Spinal cord (tissue), 10 donors: ENCODE measurements around the gene CDX1. TPM values are rescaled to one million over a fixed set of nuclear protein-coding genes. Genes with fewer than 3 reads are reported as not detected.

Experiments used
- DNase-seq, 6 donors: peaks; one replicate each; pipeline versions ENCODE4 v3.0.0 to v3.0.0-alpha.2; 2013 to 2015; ENCODE audit warnings: low spot score in 6 of 6, low read depth in 4 of 6
- H3K27ac ChIP-seq: one replicate; pipeline ENCODE4 v1.5.1; 2013; ENCODE audit warnings: low read depth, low read length, control low read depth
- H3K27me3 ChIP-seq: one replicate; pipeline ENCODE4 v1.6.1; 2013; ENCODE audit warnings: low read length; ENCODE audit not compliant: control insufficient read depth, insufficient read depth
- H3K36me3 ChIP-seq: one replicate; pipeline ENCODE4 v1.6.1; 2013; ENCODE audit warnings: low read length; ENCODE audit not compliant: control insufficient read depth, insufficient read depth
- H3K4me1 ChIP-seq: one replicate; pipeline ENCODE4 v1.6.1; 2013; ENCODE audit warnings: low read length; ENCODE audit not compliant: control insufficient read depth, insufficient read depth
- H3K4me3 ChIP-seq: one replicate; pipeline ENCODE4 v1.5.1; 2013; ENCODE audit warnings: low read depth, low read length, control low read depth
- H3K9me3 ChIP-seq: one replicate; pipeline ENCODE4 v1.6.1; 2013; ENCODE audit warnings: low read length; ENCODE audit not compliant: control insufficient read depth, insufficient read depth
- WGBS: methylation state at CpG from one replicate; pipeline ENCODE4 v1.1.5; 2013; ENCODE audit warnings: missing lambda C conversion rate; ENCODE audit not compliant: insufficient coverage; 5-methylcytosine and 5-hydroxymethylcytosine counted together
- polyA plus RNA-seq, 2 donors: library from polyadenylated mRNA; unstranded; fragments of 120-200 nt; gene quantifications; one replicate each; pipeline ENCODE4 v1.2.1, GENCODE V29; 2013; ENCODE audit not compliant: insufficient read length in 2 of 2
- total RNA-seq, 2 donors: library from RNA; depleted of rRNA in 1 of 2; stranded (reverse); fragments of 120-200 nt in 1 of 2; fragments of >200 nt in 1 of 2; gene quantifications; one replicate each; pipeline versions ENCODE4 v1.2.3 to v1.2.4, GENCODE V29; 2013 to 2014
- donor health status: healthy.

CDX1 gene
- total and polyA plus RNA-seq, 4 donors = 0.28 TPM; not detected in 3

- no peak for DNase-seq
- WGBS = 64% methylated on average over 9 of the region's 12 CpGs
- no peak overlapping the region for H3K4me3 ChIP-seq
- H3K4me1 ChIP-seq = peaks cover 21% of the 10 kb centered on the region
- peaks cover 20% of the 10 kb centered on the region for H3K27me3 ChIP-seq
- no peaks in the 10 kb centered on the region for H3K9me3 ChIP-seq
- no peak overlapping the region for H3K27ac ChIP-seq
- H3K36me3 ChIP-seq = no peaks in the 10 kb centered on the region
Measured at GRCh38 chr5:150184990-150185912, 18.7 kb downstream of the CDX1 start.

GRCh38 chr5:150186137-150186536 is 19.6 kb downstream of the CDX1 start:
- WGBS = 77% methylated on average over 8 of the region's 8 CpGs
- H3K36me3 ChIP-seq = no peaks in the 10 kb centered on the region
- peaks cover 29% of the 10 kb centered on the region for H3K27me3 ChIP-seq
- no peak overlapping the region for H3K4me3 ChIP-seq
- no peak for DNase-seq
- H3K4me1 ChIP-seq = peaks cover 18% of the 10 kb centered on the region
- no peak overlapping the region for H3K27ac ChIP-seq
- no peaks in the 10 kb centered on the region for H3K9me3 ChIP-seq

- WGBS = 52% methylated on average over 3 of the region's 4 CpGs
- DNase-seq = peak in 1 of 6 donors; percentile 86
- no peak overlapping the region for H3K27ac ChIP-seq
- H3K36me3 ChIP-seq = no peaks in the 10 kb centered on the region
- H3K9me3 ChIP-seq = no peaks in the 10 kb centered on the region
- H3K27me3 ChIP-seq = peaks cover 29% of the 10 kb centered on the region
- H3K4me3 ChIP-seq = no peak overlapping the region
- peaks cover 21% of the 10 kb centered on the region for H3K4me1 ChIP-seq
Measured at GRCh38 chr5:150186897-150187296, 20.3 kb downstream of the CDX1 start.

GRCh38 chr5:150188146-150188842 is 21.7 kb downstream of the CDX1 start:
- H3K4me1 ChIP-seq = peaks cover 34% of the 10 kb centered on the region
- no peak for DNase-seq
- H3K27ac ChIP-seq = no peak overlapping the region
- peaks cover 32% of the 10 kb centered on the region for H3K27me3 ChIP-seq
- H3K9me3 ChIP-seq = no peaks in the 10 kb centered on the region
- no peak overlapping the region for H3K4me3 ChIP-seq
- H3K36me3 ChIP-seq = no peaks in the 10 kb centered on the region
- 86% methylated on average over 1 of the region's 3 CpGs for WGBS

GRCh38 chr5:150189326-150189725 is 22.7 kb downstream of the CDX1 start:
- Histone ChIP-seq H3K9me3 (no peaks in the 10 kb centered on the region), H3K27me3 (peaks cover 32% of the 10 kb centered on the region), H3K4me1 (peaks cover 35% of the 10 kb centered on the region), H3K4me3 (no peak overlapping the region), H3K36me3 (no peaks in the 10 kb centered on the region), H3K27ac (no peak overlapping the region)
- no peak for DNase-seq
- WGBS = no CpG with 5 or more reads among the region's 3 CpGs

- WGBS = under 1% methylated on average over 58 of the region's 58 CpGs
- peak within 1 kb of the TSS; percentile 21 for H3K4me3 ChIP-seq
- H3K27me3 ChIP-seq = peaks cover 32% of the 10 kb centered on the region
- peaks cover 39% of the 10 kb centered on the region for H3K4me1 ChIP-seq
- H3K36me3 ChIP-seq = no peaks in the 10 kb centered on the region
- no peak within 1 kb of the TSS for H3K27ac ChIP-seq
- no peak for DNase-seq
- H3K9me3 ChIP-seq = no peaks in the 10 kb centered on the region
Measured at GRCh38 chr5:150189728-150190502, 23.3 kb downstream of the CDX1 start, which contains the start of gene SLC6A7. TSS of gene SLC6A7 (plus strand) at chr5:150190062. CDS start at chr5:150190328, 266 bp downstream.

DNA sequence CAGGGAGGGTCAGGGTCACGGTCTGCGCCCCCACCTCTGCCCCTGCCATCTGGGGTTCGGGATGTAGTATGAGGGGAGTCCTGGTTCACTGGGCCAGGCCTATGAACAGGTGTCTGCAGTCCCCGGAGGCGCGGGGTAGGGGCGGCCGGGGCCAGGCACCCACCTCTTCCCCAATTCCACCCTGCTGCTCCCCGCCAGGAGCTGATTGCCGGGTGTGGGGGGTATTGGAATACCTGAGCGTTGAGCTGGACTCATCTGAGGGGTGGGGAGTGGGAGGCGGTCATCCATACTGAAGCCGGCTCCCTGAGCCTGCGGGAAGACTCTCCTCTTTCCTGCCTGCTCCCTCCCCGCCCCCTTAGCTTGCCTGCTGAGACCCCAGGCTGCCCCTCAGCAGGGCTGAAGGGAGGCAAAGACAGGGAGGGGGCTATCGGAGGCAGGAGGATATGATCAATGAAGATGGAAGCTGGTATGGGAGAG is 24.0 kb downstream of the CDX1 start:
- peak overlapping the region; percentile 21 for H3K4me3 ChIP-seq
- H3K9me3 ChIP-seq = no peaks in the 10 kb centered on the region
- DNase-seq = no peak
- H3K4me1 ChIP-seq = peaks cover 39% of the 10 kb centered on the region
- H3K36me3 ChIP-seq = peaks cover under 1% of the 10 kb centered on the region
- no peak overlapping the region for H3K27ac ChIP-seq
- peaks cover 32% of the 10 kb centered on the region for H3K27me3 ChIP-seq
- 19% methylated on average over 4 of the region's 16 CpGs for WGBS

DNA sequence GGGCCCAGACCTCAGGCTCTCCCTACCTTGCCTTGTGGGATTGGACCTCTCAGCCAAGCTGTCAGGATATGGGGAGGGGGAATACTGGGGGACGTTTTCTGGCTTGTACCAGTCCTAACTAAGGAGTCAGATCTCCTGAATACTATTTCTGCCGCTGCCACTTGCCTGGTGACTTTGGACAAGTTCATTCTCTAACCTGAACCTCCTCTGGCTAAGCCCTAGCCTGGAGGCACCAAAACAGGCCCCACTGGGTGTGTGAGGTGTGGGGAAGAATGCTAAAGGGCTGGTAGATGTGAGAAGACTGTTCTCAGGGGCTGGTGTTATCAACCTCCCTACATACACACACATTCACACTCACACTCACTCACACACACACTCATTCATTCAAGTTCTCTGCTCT is 24.4 kb downstream of the CDX1 start:
- Histone ChIP-seq H3K9me3 (no peaks in the 10 kb centered on the region), H3K4me3 (no peak overlapping the region), H3K4me1 (peaks cover 36% of the 10 kb centered on the region), H3K27me3 (peaks cover 32% of the 10 kb centered on the region), H3K36me3 (peaks cover 4% of the 10 kb centered on the region), H3K27ac (no peak overlapping the region)
- no peak for DNase-seq
- WGBS = no CpG with 5 or more reads among the region's 2 CpGs

DNA sequence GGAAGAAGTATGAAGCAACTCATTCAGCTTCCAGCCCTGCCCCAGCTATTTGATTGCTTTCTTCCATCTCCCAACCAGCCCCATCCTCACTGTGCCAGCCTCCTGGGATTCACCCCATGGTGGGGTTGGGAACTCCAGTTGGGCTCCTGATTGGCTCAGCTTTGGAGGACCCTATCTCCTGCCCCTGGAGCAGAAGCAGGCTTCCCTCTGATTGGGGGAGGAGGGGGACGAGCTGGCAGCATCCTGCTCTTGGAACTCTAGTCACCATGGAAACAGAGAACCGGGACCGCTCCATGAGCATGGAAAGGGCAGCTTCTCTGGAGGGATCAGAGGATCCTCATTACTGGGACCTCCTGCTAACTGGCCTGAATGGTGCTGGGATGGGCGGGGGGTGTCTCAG is 25.9 kb downstream of the CDX1 start:
- WGBS = 21% methylated on average over 2 of the region's 4 CpGs
- peaks cover 32% of the 10 kb centered on the region for H3K27me3 ChIP-seq
- DNase-seq = peak in 4 of 6 donors; percentile 39 to 94 (median 68)
- no peak overlapping the region for H3K27ac ChIP-seq
- H3K4me3 ChIP-seq = no peak overlapping the region
- peaks cover 15% of the 10 kb centered on the region for H3K36me3 ChIP-seq
- no peaks in the 10 kb centered on the region for H3K9me3 ChIP-seq
- peaks cover 34% of the 10 kb centered on the region for H3K4me1 ChIP-seq
